Measurements from ENCODE around the gene CREG2.

DNA sequence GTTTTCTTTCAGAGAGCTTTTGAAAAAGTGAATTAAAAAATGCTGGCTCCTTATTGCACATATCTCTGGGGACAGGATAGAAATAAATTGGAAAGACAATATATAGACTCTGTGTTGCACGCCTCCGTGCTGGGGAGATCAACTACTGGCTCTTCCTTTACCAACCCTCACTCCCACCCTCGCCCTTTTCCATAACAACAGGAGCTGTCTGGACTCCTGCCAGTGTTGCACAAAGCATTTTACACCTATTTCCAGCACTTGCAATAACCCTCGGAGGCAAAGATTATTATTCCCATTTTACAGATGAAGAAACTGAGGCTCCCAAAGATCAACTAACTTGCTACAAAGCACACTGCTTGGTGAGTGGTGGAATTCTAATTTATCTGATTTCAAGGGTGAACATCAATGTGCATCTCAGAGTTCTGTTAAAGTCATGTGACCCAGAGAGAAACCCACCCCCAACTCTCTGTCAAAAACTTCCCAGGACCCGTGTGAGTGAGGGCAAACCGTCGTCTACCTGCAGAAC is 4.2 kb downstream of the CREG2 start:
- TF ChIP-seq TAF1 (IDR thresholded peaks at IDR 0.05; ENCODE audit: borderline replicate concordance, low read depth, low read length) (no peak), POLR2AphosphoS5 (IDR thresholded peaks at IDR 0.05; ENCODE audit: low read depth, low read length) (no peak)

Data from GM12892 (cell line).